ENCODE data around the gene PDZD7. TPM values are rescaled to one million over a fixed set of nuclear protein-coding genes. Genes with fewer than 3 reads are reported as not detected.

The PDZD7 gene
- polyA plus RNA-seq, 1 donor from 2014 or later: 1.5 TPM

- Histone ChIP-seq H3K9me2 (ENCODE audit: insufficient read depth, low read length) (no peaks in the 10 kb centered on the region), H3K79me2 (replicated peaks; ENCODE audit: insufficient read depth, low read length) (peaks cover 16% of the 10 kb centered on the region), H4K20me1 (ENCODE audit: insufficient read depth) (no peaks in the 10 kb centered on the region), H3K4me3 (ENCODE audit: low read length) (no peak overlapping the region), H3F3A (ENCODE audit: insufficient read depth, low read length, poor library complexity, severe bottlenecking) (no peaks in the 10 kb centered on the region), H3K4me2 (ENCODE audit: low read length) (no peak overlapping the region), H3K27ac (ENCODE audit: low read length) (no peak overlapping the region), H3K36me3 (ENCODE audit: insufficient read depth, low read length) (no peaks in the 10 kb centered on the region), H3K9me3 (ENCODE audit: low read length) (no peaks in the 10 kb centered on the region), H3K27me3 (ENCODE audit: insufficient read depth, low read depth, low read length) (no peaks in the 10 kb centered on the region), H3K9ac (ENCODE audit: low read length) (no peak overlapping the region), H2AFZ (ENCODE audit: low read depth, low read length) (no peak overlapping the region)
- TF ChIP-seq MXI1 (conservative IDR thresholded peaks at IDR 0.05; ENCODE audit: poor library complexity, severe bottlenecking) (no peak), POLR2AphosphoS5 (IDR thresholded peaks at IDR 0.05) (no peak), RAD21 (conservative IDR thresholded peaks at IDR 0.05) (no peak), EZH2 (IDR thresholded peaks at IDR 0.05; ENCODE audit: borderline replicate concordance, insufficient read depth, low read length, poor library complexity, severe bottlenecking) (no peak), EP300 (conservative IDR thresholded peaks at IDR 0.05; ENCODE audit: poor library complexity, severe bottlenecking) (no peak), CTCF (IDR thresholded peaks at IDR 0.05; ENCODE audit: poor library complexity, severe bottlenecking) (no peak), REST (IDR thresholded peaks at IDR 0.05; ENCODE audit: borderline replicate concordance) (no peak), TAF1 (IDR thresholded peaks at IDR 0.05; ENCODE audit: low read depth) (no peak), SMC3 (conservative IDR thresholded peaks at IDR 0.05; ENCODE audit: poor library complexity) (no peak)
Observed at GRCh38 chr10:101005361-101005760, 25.6 kb downstream of the PDZD7 start.

- no peak for TF ChIP-seq POLR2AphosphoS5 (IDR thresholded peaks at IDR 0.05)
- TF ChIP-seq EP300 (conservative IDR thresholded peaks at IDR 0.05; ENCODE audit: poor library complexity, severe bottlenecking): no peak
- no peak for TF ChIP-seq TAF1 (IDR thresholded peaks at IDR 0.05; ENCODE audit: low read depth)
- no peak for TF ChIP-seq MXI1 (conservative IDR thresholded peaks at IDR 0.05; ENCODE audit: poor library complexity, severe bottlenecking)
- TF ChIP-seq REST (IDR thresholded peaks at IDR 0.05; ENCODE audit: borderline replicate concordance): no peak
- no peak for TF ChIP-seq RAD21 (conservative IDR thresholded peaks at IDR 0.05)
- H3K79me2 ChIP-seq (replicated peaks; ENCODE audit: insufficient read depth, low read length): peaks cover 22% of the 10 kb centered on the region
- no peak overlapping the region for H3K27ac ChIP-seq (ENCODE audit: low read length)
- no peaks in the 10 kb centered on the region for H4K20me1 ChIP-seq (ENCODE audit: insufficient read depth)
- no peak overlapping the region for H3K4me2 ChIP-seq (ENCODE audit: low read length)
- no peak overlapping the region for H3K9ac ChIP-seq (ENCODE audit: low read length)
- H3K4me3 ChIP-seq (ENCODE audit: low read length): no peak overlapping the region
- H3K27me3 ChIP-seq (ENCODE audit: insufficient read depth, low read depth, low read length): no peaks in the 10 kb centered on the region
- H3K9me2 ChIP-seq (ENCODE audit: insufficient read depth, low read length): no peaks in the 10 kb centered on the region
- no peaks in the 10 kb centered on the region for H3K36me3 ChIP-seq (ENCODE audit: insufficient read depth, low read length)
- no peaks in the 10 kb centered on the region for H3K9me3 ChIP-seq (ENCODE audit: low read length)
- no peak overlapping the region for H2AFZ ChIP-seq (ENCODE audit: low read depth, low read length)
- H3F3A ChIP-seq (ENCODE audit: insufficient read depth, low read length, poor library complexity, severe bottlenecking): no peaks in the 10 kb centered on the region
Observed at GRCh38 chr10:101003639-101004206, 27.2 kb downstream of the PDZD7 start.

All from neural cell (in vitro differentiated cells).